Measurements from ENCODE around the gene ZNF385B. TPM values are rescaled to one million over a fixed set of nuclear protein-coding genes. Genes with fewer than 3 reads are reported as not detected.

Gene ZNF385B
- total and polyA plus RNA-seq, 2 donors (not counting 1 experiment from before 2014, with no cell fraction given), result not detected

- Mint-ChIP-seq H3K27ac (no peak overlapping the region), H3K9me3 (ENCODE audit: insufficient read depth) (no peaks in the 10 kb centered on the region), H3K4me1 (no peaks in the 10 kb centered on the region), H3K27me3 (no peaks in the 10 kb centered on the region), H3K4me3 (no peak overlapping the region)
- Histone ChIP-seq H2AFZ (ENCODE audit: insufficient read depth, low read depth, low read length, poor library complexity, severe bottlenecking) (no peak overlapping the region), H3K4me1 (ENCODE audit: control insufficient read depth in 2 of 2, insufficient read depth in 2 of 2, low read length in 2 of 2) (no peaks in the 10 kb centered on the region), H3K27ac (ENCODE audit: low read length in 2 of 2) (no peak overlapping the region), H3K79me2 (ENCODE audit: control insufficient read depth, insufficient read depth, low read length) (no peaks in the 10 kb centered on the region), H3K4me3 (ENCODE audit: control extremely low read depth in 1 of 5, extremely low read depth in 1 of 5, insufficient read depth in 1 of 5, low read depth in 2 of 5, low read length in 4 of 5) (no peak overlapping the region), H4K20me1 (ENCODE audit: control insufficient read depth, insufficient read depth, low read length, poor library complexity, severe bottlenecking) (no peaks in the 10 kb centered on the region), H3K4me2 (replicated peaks; ENCODE audit: low read depth, low read length, poor library complexity, severe bottlenecking) (no peak overlapping the region), H3K9me3 (ENCODE audit: control extremely low read depth in 1 of 3, control insufficient read depth in 2 of 3, insufficient read depth in 1 of 3, low read length in 2 of 3) (no peaks in the 10 kb centered on the region), H3K36me3 (replicated peaks in 1 of 2; ENCODE audit: control extremely low read depth in 1 of 2, control insufficient read depth in 1 of 2, extremely low read depth in 1 of 2, insufficient read depth in 2 of 2, low read length in 1 of 2) (no peaks in the 10 kb centered on the region), H3K27me3 (replicated peaks in 1 of 4; ENCODE audit: control extremely low read depth in 1 of 4, control insufficient read depth in 3 of 4, insufficient read depth in 4 of 4, low read length in 3 of 4) (no peaks in the 10 kb centered on the region), H3K9ac (ENCODE audit: low read length) (no peak overlapping the region)
- CTCF ChIA-PET, result no interaction called here
- WGBS (ENCODE audit: insufficient coverage), result 83% methylated on average over 1 of the region's 2 CpGs
- DNase-seq, result no peak
- ATAC-seq (ENCODE audit: low read depth), result no peak
- no peak for TF ChIP-seq EZH2 (IDR thresholded peaks at IDR 0.05; ENCODE audit: borderline replicate concordance, insufficient read depth, low read depth, low read length, poor library complexity, severe bottlenecking)
- no peak for TF ChIP-seq CTCF (IDR thresholded peaks at IDR 0.05)
- POLR2A ChIA-PET, result no interaction called here
- intact Hi-C loops (cut with micrococcal nuclease), result no loop called here
Observed at GRCh38 chr2:179528576-179529069, 332.8 kb downstream of the ZNF385B start.

- Mint-ChIP-seq H3K9me3 (ENCODE audit: insufficient read depth) (no peaks in the 10 kb centered on the region), H3K4me3 (no peak overlapping the region), H3K27ac (no peak overlapping the region), H3K27me3 (no peaks in the 10 kb centered on the region), H3K4me1 (no peaks in the 10 kb centered on the region)
- WGBS (ENCODE audit: insufficient coverage), result 80% methylated on average over 1 of the region's 3 CpGs
- no peaks in the 10 kb centered on the region for H3K36me3 ChIP-seq (replicated peaks in 1 of 2; ENCODE audit: control extremely low read depth in 1 of 2, control insufficient read depth in 1 of 2, extremely low read depth in 1 of 2, insufficient read depth in 2 of 2, low read length in 1 of 2)
- ATAC-seq (ENCODE audit: low read depth) (no peak), DNase-seq (no peak)
- TF ChIP-seq CTCF (IDR thresholded peaks at IDR 0.05) (no peak), EZH2 (IDR thresholded peaks at IDR 0.05; ENCODE audit: borderline replicate concordance, insufficient read depth, low read depth, low read length, poor library complexity, severe bottlenecking) (no peak)
- ChIA-PET CTCF (no interaction called here), POLR2A (no interaction called here)
- intact Hi-C loops (cut with micrococcal nuclease), result no loop called here
- no peaks in the 10 kb centered on the region for H3K9me3 ChIP-seq (ENCODE audit: control extremely low read depth in 1 of 3, control insufficient read depth in 2 of 3, insufficient read depth in 1 of 3, low read length in 2 of 3)
- no peak overlapping the region for H3K4me3 ChIP-seq (ENCODE audit: control extremely low read depth in 1 of 5, extremely low read depth in 1 of 5, insufficient read depth in 1 of 5, low read depth in 2 of 5, low read length in 4 of 5)
- no peaks in the 10 kb centered on the region for H3K27me3 ChIP-seq (replicated peaks in 1 of 4; ENCODE audit: control extremely low read depth in 1 of 4, control insufficient read depth in 3 of 4, insufficient read depth in 4 of 4, low read length in 3 of 4)
- H3K27ac ChIP-seq (ENCODE audit: low read length in 2 of 2), result no peak overlapping the region
- no peak overlapping the region for H3K9ac ChIP-seq (ENCODE audit: low read length)
- no peak overlapping the region for H2AFZ ChIP-seq (ENCODE audit: insufficient read depth, low read depth, low read length, poor library complexity, severe bottlenecking)
- H3K4me1 ChIP-seq (ENCODE audit: control insufficient read depth in 2 of 2, insufficient read depth in 2 of 2, low read length in 2 of 2), result no peaks in the 10 kb centered on the region
- H3K4me2 ChIP-seq (replicated peaks; ENCODE audit: low read depth, low read length, poor library complexity, severe bottlenecking), result no peak overlapping the region
- no peaks in the 10 kb centered on the region for H4K20me1 ChIP-seq (ENCODE audit: control insufficient read depth, insufficient read depth, low read length, poor library complexity, severe bottlenecking)
- no peaks in the 10 kb centered on the region for H3K79me2 ChIP-seq (ENCODE audit: control insufficient read depth, insufficient read depth, low read length)
Observed at GRCh38 chr2:179525340-179525739, 336.1 kb downstream of the ZNF385B start.

Data from B cell (primary cell).